Natural killer cell (primary cell): Measurements from ENCODE around the gene ERAP2. TPM values are rescaled to one million over a fixed set of nuclear protein-coding genes. Genes with fewer than 3 reads are reported as not detected.

Experiments
- ATAC-seq, 3 donors: fragments of 150-1000 bp in 2 of 3; fragments of 200-7000 bp in 1 of 3; cut with Tn5 transposase; 1 replicate in 1 of 3; 2 replicates in 2 of 3; pipeline ENCODE4 v1.10.0; 2021; ENCODE audit warnings: mild to moderate bottlenecking in 2 of 3, moderate library complexity in 2 of 3
- DNase-seq, 2 donors: peaks; one replicate each; pipeline versions ENCODE4 v3.0.0 to v3.0.0-alpha.2; 2013 to 2021; ENCODE audit warnings: mixed read lengths in 1 of 2
- H3K27ac ChIP-seq: one replicate; pipeline ENCODE4 v1.5.1; 2013; ENCODE audit warnings: mild to moderate bottlenecking, low read length
- H3K27me3 ChIP-seq: one replicate; pipeline ENCODE4 v1.6.1; 2013; ENCODE audit warnings: low read length; ENCODE audit not compliant: control insufficient read depth, insufficient read depth
- H3K36me3 ChIP-seq: one replicate; pipeline ENCODE4 v1.6.1; 2013; ENCODE audit warnings: low read length; ENCODE audit not compliant: control insufficient read depth, insufficient read depth
- H3K4me1 ChIP-seq: one replicate; pipeline ENCODE4 v1.6.1; 2013; ENCODE audit warnings: low read length; ENCODE audit not compliant: control insufficient read depth, insufficient read depth
- H3K4me3 ChIP-seq: one replicate; pipeline ENCODE4 v1.5.1; 2013; ENCODE audit warnings: low read length
- H3K9me3 ChIP-seq: one replicate; pipeline ENCODE4 v1.6.1; 2013; ENCODE audit warnings: low read length; ENCODE audit not compliant: control insufficient read depth, insufficient read depth
- H3K27ac Mint-ChIP-seq, 2 donors: one replicate each; pipeline ENCODE4 v1.8.0; 2022; ENCODE audit warnings: mild to moderate bottlenecking in 2 of 2, mixed read lengths in 2 of 2, moderate library complexity in 1 of 2
- H3K27me3 Mint-ChIP-seq, 2 donors: one replicate each; pipeline ENCODE4 v1.8.0; 2022; ENCODE audit warnings: low read depth in 2 of 2, mixed read lengths in 2 of 2
- H3K36me3 Mint-ChIP-seq: one replicate; pipeline ENCODE4 v1.8.0; 2022; ENCODE audit warnings: mixed read lengths
- H3K4me1 Mint-ChIP-seq, 2 donors: one replicate each; pipeline ENCODE4 v1.8.0; 2022; ENCODE audit warnings: mixed read lengths in 2 of 2
- H3K4me3 Mint-ChIP-seq: one replicate; pipeline ENCODE4 v1.8.0; 2022; ENCODE audit warnings: mild to moderate bottlenecking, moderate library complexity, mixed read lengths
- H3K9me3 Mint-ChIP-seq, 2 donors: one replicate each; pipeline ENCODE4 v1.8.0; 2022; ENCODE audit warnings: mixed read lengths in 2 of 2
- whole genome bisulfite sequencing: methylation state at CpG from one replicate; pipeline ENCODE4 v1.1.7; 2013; ENCODE audit warnings: missing lambda C conversion rate; ENCODE audit not compliant: insufficient coverage; 5-methylcytosine and 5-hydroxymethylcytosine counted together
- intact Hi-C: fragments of 100-400 bp; cut with micrococcal nuclease; formaldehyde crosslinking; loops from one replicate; pipeline ENCODE4 v1.14.2; 2022
- total RNA-seq, 4 donors: library from RNA; stranded (reverse); fragments of 120-200 nt in 1 of 4; gene quantifications; one replicate each; pipeline versions ENCODE4 v1.2.3 to v1.2.4, GENCODE V29; 2013 to 2022
- TF ChIP-seq, protein P1 (sequence below): fragments of 200-600 bp; IDR thresholded peaks from one replicate; pipeline ENCODE4 v1.8.0; 2022; ENCODE audit warnings: antibody characterized with exemption

The ERAP2 gene
- 10 to 100 TPM; 41.5 to 81.8 (median 79.2) TPM for total RNA-seq
- 223 TPM for total RNA-seq (2013)

DNA sequence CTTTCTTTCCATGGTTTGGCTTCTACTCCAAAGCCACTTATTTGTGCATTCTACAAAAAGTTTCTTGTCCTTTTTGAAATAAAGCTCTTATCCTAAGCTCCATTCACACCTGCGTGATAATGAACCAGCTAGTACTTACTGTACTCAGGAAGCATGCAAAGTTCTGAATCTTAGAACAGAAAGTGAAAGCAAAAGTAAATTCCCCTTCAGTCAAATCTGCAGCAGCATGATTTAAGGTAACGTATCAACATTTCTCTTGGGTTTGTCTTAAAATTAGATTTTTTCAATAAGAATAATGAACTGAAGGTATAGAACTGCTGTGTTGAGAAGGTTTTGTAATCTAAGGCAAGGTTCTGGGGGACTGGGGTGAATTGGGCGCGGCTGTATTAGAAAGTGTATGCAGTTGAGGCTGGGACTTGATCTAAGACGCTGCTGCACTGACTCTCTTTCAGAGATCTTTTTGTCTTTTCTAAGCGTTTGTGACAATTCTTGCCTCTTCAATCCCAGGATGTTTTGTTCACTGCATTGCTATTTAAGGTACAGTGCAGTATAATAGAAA is at the start of gene ERAP2:
Gene ERAP2 (plus strand): TSS at position 209 of the 559 bp plus-strand sequence. CDS start 3,186 bp downstream, outside the sequence.
- Mint-ChIP-seq H3K9me3 (no peaks in the 10 kb centered on the region), H3K27me3 (no peaks in the 10 kb centered on the region), H3K4me1 (peaks cover 26 to 44% of the 10 kb centered on the region in 2 donors), H3K4me3 (peak within 1 kb of the TSS; percentile 98), H3K36me3 (peaks cover 9% of the 10 kb centered on the region), H3K27ac (peak within 1 kb of the TSS; percentile 87 to 94)
- DNase-seq (peak in 1 of 2 donors; percentile 76), ATAC-seq (peak; percentile 82 to 85 (median 82))
- H3K27me3 ChIP-seq, result no peaks in the 10 kb centered on the region
- H3K36me3 ChIP-seq, result peaks cover 13% of the 10 kb centered on the region
- peaks cover 22% of the 10 kb centered on the region for H3K4me1 ChIP-seq
- 0% methylated on average over 6 of the region's 6 CpGs for WGBS
- H3K27ac ChIP-seq, result peak within 1 kb of the TSS; percentile 90
- intact Hi-C loops, result loop anchor here (2.0 to 5.0 kb wide), 2 partner anchors 60 to 69 kb away; partner anchors contain the start of genes ERAP1 and LNPEP
- peak within 1 kb of the TSS; percentile 96 for H3K4me3 ChIP-seq
- TF ChIP-seq, protein P1, sequence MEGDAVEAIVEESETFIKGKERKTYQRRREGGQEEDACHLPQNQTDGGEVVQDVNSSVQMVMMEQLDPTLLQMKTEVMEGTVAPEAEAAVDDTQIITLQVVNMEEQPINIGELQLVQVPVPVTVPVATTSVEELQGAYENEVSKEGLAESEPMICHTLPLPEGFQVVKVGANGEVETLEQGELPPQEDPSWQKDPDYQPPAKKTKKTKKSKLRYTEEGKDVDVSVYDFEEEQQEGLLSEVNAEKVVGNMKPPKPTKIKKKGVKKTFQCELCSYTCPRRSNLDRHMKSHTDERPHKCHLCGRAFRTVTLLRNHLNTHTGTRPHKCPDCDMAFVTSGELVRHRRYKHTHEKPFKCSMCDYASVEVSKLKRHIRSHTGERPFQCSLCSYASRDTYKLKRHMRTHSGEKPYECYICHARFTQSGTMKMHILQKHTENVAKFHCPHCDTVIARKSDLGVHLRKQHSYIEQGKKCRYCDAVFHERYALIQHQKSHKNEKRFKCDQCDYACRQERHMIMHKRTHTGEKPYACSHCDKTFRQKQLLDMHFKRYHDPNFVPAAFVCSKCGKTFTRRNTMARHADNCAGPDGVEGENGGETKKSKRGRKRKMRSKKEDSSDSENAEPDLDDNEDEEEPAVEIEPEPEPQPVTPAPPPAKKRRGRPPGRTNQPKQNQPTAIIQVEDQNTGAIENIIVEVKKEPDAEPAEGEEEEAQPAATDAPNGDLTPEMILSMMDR, result no peak
- H3K9me3 ChIP-seq, result no peaks in the 10 kb centered on the region

DNA sequence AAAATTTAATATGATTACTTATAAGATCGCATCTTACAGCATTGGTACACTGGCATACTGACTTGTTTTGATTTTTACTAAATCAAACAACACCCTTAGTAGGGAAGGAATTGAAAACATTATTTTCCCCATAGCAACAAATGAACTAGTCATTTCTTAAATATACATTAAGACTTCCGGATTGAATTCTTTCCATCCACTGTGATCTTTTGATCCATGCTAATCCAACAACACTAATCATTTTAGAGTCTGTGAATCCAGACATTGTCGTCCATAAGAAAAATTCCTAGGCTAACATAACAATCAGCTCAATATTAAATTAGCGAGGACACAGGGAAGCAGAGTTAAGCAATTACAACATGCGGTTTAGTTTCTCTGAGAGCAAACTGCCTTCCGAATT is 47.0 kb upstream of the ERAP2 start:
- Mint-ChIP-seq H3K27ac (no peak overlapping the region), H3K9me3 (no peaks in the 10 kb centered on the region), H3K36me3 (no peaks in the 10 kb centered on the region), H3K27me3 (peaks cover 3 to 10% of the 10 kb centered on the region in 2 donors), H3K4me3 (no peak overlapping the region), H3K4me1 (peaks cover 5 to 6% of the 10 kb centered on the region in 2 donors)
- no peak for ATAC-seq
- Histone ChIP-seq H3K27me3 (no peaks in the 10 kb centered on the region), H3K27ac (no peak overlapping the region), H3K36me3 (no peaks in the 10 kb centered on the region), H3K4me1 (no peaks in the 10 kb centered on the region), H3K4me3 (no peak overlapping the region), H3K9me3 (no peaks in the 10 kb centered on the region)
- intact Hi-C loops, result no loop called here
- 86% methylated on average over 5 of the region's 6 CpGs for WGBS
- TF ChIP-seq, protein P1, result no peak
- DNase-seq, result no peak

- no peaks in the 10 kb centered on the region for H3K36me3 ChIP-seq
- peaks cover 5 to 6% of the 10 kb centered on the region in 2 donors for H3K4me1 Mint-ChIP-seq
- H3K36me3 Mint-ChIP-seq, result no peaks in the 10 kb centered on the region
- H3K27me3 ChIP-seq, result no peaks in the 10 kb centered on the region
- no peak overlapping the region for H3K27ac ChIP-seq
- WGBS, result 93% methylated on average over 3 of the region's 3 CpGs
- H3K4me3 Mint-ChIP-seq, result no peak overlapping the region
- no peak for DNase-seq
- H3K9me3 Mint-ChIP-seq, result no peaks in the 10 kb centered on the region
- no peak for ATAC-seq
- H3K27ac Mint-ChIP-seq, result no peak overlapping the region
- no peaks in the 10 kb centered on the region for H3K4me1 ChIP-seq
- intact Hi-C loops, result no loop called here
- no peak overlapping the region for H3K4me3 ChIP-seq
- TF ChIP-seq, protein P1, result no peak
- no peaks in the 10 kb centered on the region for H3K27me3 Mint-ChIP-seq
- H3K9me3 ChIP-seq, result no peaks in the 10 kb centered on the region
These were observed 42.3 kb upstream of the ERAP2 start for GRCh38 chr5:96834016-96834415.

GRCh38 chr5:96835791-96836191 is 40.5 kb upstream of the ERAP2 start:
- intact Hi-C loops, result no loop called here
- no peak overlapping the region for H3K4me3 Mint-ChIP-seq
- no peak for ATAC-seq
- Histone ChIP-seq H3K27ac (no peak overlapping the region), H3K4me1 (no peaks in the 10 kb centered on the region), H3K36me3 (no peaks in the 10 kb centered on the region), H3K4me3 (no peak overlapping the region), H3K9me3 (no peaks in the 10 kb centered on the region), H3K27me3 (no peaks in the 10 kb centered on the region)
- whole genome bisulfite sequencing, result no CpG with 5 or more reads among the region's 2 CpGs
- H3K4me1 Mint-ChIP-seq, result peaks cover 4 to 5% of the 10 kb centered on the region in 2 donors
- no peaks in the 10 kb centered on the region for H3K27me3 Mint-ChIP-seq
- no peaks in the 10 kb centered on the region for H3K9me3 Mint-ChIP-seq
- TF ChIP-seq, protein P1, result no peak
- no peaks in the 10 kb centered on the region for H3K36me3 Mint-ChIP-seq
- H3K27ac Mint-ChIP-seq, result no peak overlapping the region
- DNase-seq, result no peak
